Stimulated activated naive CD4-positive, alpha-beta T cell (primary cell): ENCODE measurements around the gene CD160.
"Not testable (repeated sequence)": the region's sequence is repeated elsewhere in the genome, so short reads cannot be mapped to it uniquely, and the experiment has no call there.

ENCODE experiments used
- DNase-seq, 6 experiments: peaks; one replicate each; lab custom pipeline; 2025; lab: John Stamatoyannopoulos, UW

CD160 gene

GRCh38 chr1:145710291-145711027 lies 8.8 kb upstream of the CD160 start:
- no peak for DNase-seq

GRCh38 chr1:145711213-145711651 lies 8.1 kb upstream of the CD160 start:
- no peak for DNase-seq

- DNase-seq: no peak
Measured at GRCh38 chr1:145714524-145715111, 4.7 kb upstream of the CD160 start.

- DNase-seq: no peak
Measured at GRCh38 chr1:145716641-145717345, 2.5 kb upstream of the CD160 start.

- no peak for DNase-seq
Measured at GRCh38 chr1:145717833-145718232, 1.5 kb upstream of the CD160 start.

- DNase-seq: not testable (repeated sequence)
Measured at GRCh38 chr1:145718465-145718864, 834 bp upstream of the CD160 start.

GRCh38 chr1:145720556-145720877 lies 1.2 kb downstream of the CD160 start:
- no peak for DNase-seq

GRCh38 chr1:145720878-145721671 lies 1.8 kb downstream of the CD160 start:
- DNase-seq: peak; percentile 10 to 65 (median 46)

GRCh38 chr1:145726193-145726592 lies 6.9 kb downstream of the CD160 start:
- not testable (repeated sequence) for DNase-seq

- DNase-seq: no peak
Measured at GRCh38 chr1:145729196-145729595, 9.9 kb downstream of the CD160 start.

- no peak for DNase-seq
Measured at GRCh38 chr1:145729666-145730436, 10.6 kb downstream of the CD160 start.

GRCh38 chr1:145730467-145730866 lies 11.2 kb downstream of the CD160 start:
- DNase-seq: no peak

GRCh38 chr1:145730900-145731299 lies 11.6 kb downstream of the CD160 start:
- DNase-seq: no peak

- no peak for DNase-seq
Measured at GRCh38 chr1:145736191-145736590, 16.9 kb downstream of the CD160 start.

- no peak for DNase-seq
Measured at GRCh38 chr1:145740269-145740668, 21.0 kb downstream of the CD160 start.

GRCh38 chr1:145747398-145748247 lies 28.3 kb downstream of the CD160 start:
- no peak for DNase-seq

- no peak for DNase-seq
Measured at GRCh38 chr1:145750426-145750825, 31.1 kb downstream of the CD160 start.

GRCh38 chr1:145751491-145752037 lies 32.3 kb downstream of the CD160 start:
- DNase-seq: no peak

- no peak for DNase-seq
Measured at GRCh38 chr1:145757420-145757819, 38.1 kb downstream of the CD160 start.

GRCh38 chr1:145758116-145758515 lies 38.8 kb downstream of the CD160 start:
- no peak for DNase-seq
